ENCODE data around the gene PRR11.
"Not testable (repeated sequence)": the region's sequence is repeated elsewhere in the genome, so short reads cannot be mapped to it uniquely, and the experiment has no call there.

Gene PRR11

GRCh38 chr17:59151591-59151990 lies 4.0 kb upstream of the PRR11 start:
- DNase-seq (ENCODE audit: low read depth) = no peak

- DNase-seq (ENCODE audit: low read depth) = no peak
Measured at GRCh38 chr17:59152925-59153324, 2.6 kb upstream of the PRR11 start.

GRCh38 chr17:59154292-59154720 lies 1.2 kb upstream of the PRR11 start:
- DNase-seq (ENCODE audit: low read depth) = no peak

GRCh38 chr17:59154721-59155438 lies 666 bp upstream of the PRR11 start, which contains the start of gene SKA2:
Gene SKA2 (minus strand): TSS chr17:59155186. CDS start chr17:59155163, 23 bp downstream.
- no peak for DNase-seq (ENCODE audit: low read depth)

GRCh38 chr17:59160157-59161025 lies 4.8 kb downstream of the PRR11 start:
- no peak for DNase-seq (ENCODE audit: low read depth)

GRCh38 chr17:59161477-59161876 lies 5.9 kb downstream of the PRR11 start:
- no peak for DNase-seq (ENCODE audit: low read depth)

- DNase-seq (ENCODE audit: low read depth) = no peak
Measured at GRCh38 chr17:59165933-59166342, 10.4 kb downstream of the PRR11 start.

- no peak for DNase-seq (ENCODE audit: low read depth)
Measured at GRCh38 chr17:59167571-59168001, 12.0 kb downstream of the PRR11 start.

- DNase-seq (ENCODE audit: low read depth) = no peak
Measured at GRCh38 chr17:59172436-59173004, 17.0 kb downstream of the PRR11 start.

- DNase-seq (ENCODE audit: low read depth) = no peak
Measured at GRCh38 chr17:59174671-59175070, 19.1 kb downstream of the PRR11 start.

GRCh38 chr17:59175076-59175475 lies 19.5 kb downstream of the PRR11 start:
- no peak for DNase-seq (ENCODE audit: low read depth)

GRCh38 chr17:59178266-59178985 lies 22.9 kb downstream of the PRR11 start:
- no peak for DNase-seq (ENCODE audit: low read depth)

- not testable (repeated sequence) for DNase-seq (ENCODE audit: low read depth)
Measured at GRCh38 chr17:59179601-59180000, 24.1 kb downstream of the PRR11 start.

- DNase-seq (ENCODE audit: low read depth) = no peak
Measured at GRCh38 chr17:59180626-59181025, 25.1 kb downstream of the PRR11 start.

GRCh38 chr17:59181481-59181880 lies 25.9 kb downstream of the PRR11 start:
- DNase-seq (ENCODE audit: low read depth) = no peak

GRCh38 chr17:59185997-59186396 lies 30.5 kb downstream of the PRR11 start:
- no peak for DNase-seq (ENCODE audit: low read depth)

- DNase-seq (ENCODE audit: low read depth) = no peak
Measured at GRCh38 chr17:59186850-59187249, 31.3 kb downstream of the PRR11 start.

- no peak for DNase-seq (ENCODE audit: low read depth)
Measured at GRCh38 chr17:59190806-59191205, 35.3 kb downstream of the PRR11 start.

- DNase-seq (ENCODE audit: low read depth) = no peak
Measured at GRCh38 chr17:59193336-59193862, 37.9 kb downstream of the PRR11 start.

- no peak for DNase-seq (ENCODE audit: low read depth)
Measured at GRCh38 chr17:59199398-59199797, 43.9 kb downstream of the PRR11 start.

- DNase-seq (ENCODE audit: low read depth) = no peak
Measured at GRCh38 chr17:59202320-59202719, 46.8 kb downstream of the PRR11 start.

- DNase-seq (ENCODE audit: low read depth) = no peak
Measured at GRCh38 chr17:59219370-59219769, 63.8 kb downstream of the PRR11 start.

Data from GM04503 (cell line).